Activated CD4-positive, alpha-beta T cell treated with anti-CD3 and anti-CD28 coated beads, Interleukin-2, amount 50 U/mL, for 24 hours (primary cell): ENCODE measurements around the gene POU3F1.

ENCODE experiments used
- DNase-seq, 2 donors: peaks; one replicate each; pipeline ENCODE4 v3.0.0-alpha.2; 2020; ENCODE audit warnings: low read depth in 1 of 2, low spot score in 1 of 2

The POU3F1 gene

GRCh38 chr1:38073534-38074301 is 27.1 kb upstream of the POU3F1 start:
- no peak for DNase-seq

- DNase-seq: no peak
Measured at GRCh38 chr1:38072858-38073257, 26.3 kb upstream of the POU3F1 start.

GRCh38 chr1:38071312-38072256 is 25.0 kb upstream of the POU3F1 start:
- DNase-seq: no peak

- DNase-seq: no peak
Measured at GRCh38 chr1:38068980-38069340, 22.4 kb upstream of the POU3F1 start.

- no peak for DNase-seq
Measured at GRCh38 chr1:38068220-38068979, 21.8 kb upstream of the POU3F1 start.

GRCh38 chr1:38064197-38064903 is 17.8 kb upstream of the POU3F1 start:
- DNase-seq: no peak

GRCh38 chr1:38063616-38064015 is 17.0 kb upstream of the POU3F1 start:
- no peak for DNase-seq

GRCh38 chr1:38062361-38063288 is 16.0 kb upstream of the POU3F1 start:
- no peak for DNase-seq

- no peak for DNase-seq
Measured at GRCh38 chr1:38061883-38062328, 15.3 kb upstream of the POU3F1 start.

- no peak for DNase-seq
Measured at GRCh38 chr1:38061290-38061689, 14.7 kb upstream of the POU3F1 start.

- DNase-seq: no peak
Measured at GRCh38 chr1:38060498-38060897, 13.9 kb upstream of the POU3F1 start.

GRCh38 chr1:38059635-38060250 is 13.2 kb upstream of the POU3F1 start:
- no peak for DNase-seq

- no peak for DNase-seq
Measured at GRCh38 chr1:38055965-38056364, 9.4 kb upstream of the POU3F1 start.

- DNase-seq: no peak
Measured at GRCh38 chr1:38055398-38055797, 8.8 kb upstream of the POU3F1 start.

GRCh38 chr1:38053416-38054091 is 7.0 kb upstream of the POU3F1 start:
- DNase-seq: no peak

GRCh38 chr1:38052750-38053415 is 6.3 kb upstream of the POU3F1 start:
- no peak for DNase-seq

GRCh38 chr1:38051079-38051543 is 4.5 kb upstream of the POU3F1 start:
- no peak for DNase-seq
